ENCODE measurements around the gene PWWP2B.
A peak's percentile ranks its signal among the peaks of the same experiment; 100 is the strongest.

PWWP2B gene

DNA sequence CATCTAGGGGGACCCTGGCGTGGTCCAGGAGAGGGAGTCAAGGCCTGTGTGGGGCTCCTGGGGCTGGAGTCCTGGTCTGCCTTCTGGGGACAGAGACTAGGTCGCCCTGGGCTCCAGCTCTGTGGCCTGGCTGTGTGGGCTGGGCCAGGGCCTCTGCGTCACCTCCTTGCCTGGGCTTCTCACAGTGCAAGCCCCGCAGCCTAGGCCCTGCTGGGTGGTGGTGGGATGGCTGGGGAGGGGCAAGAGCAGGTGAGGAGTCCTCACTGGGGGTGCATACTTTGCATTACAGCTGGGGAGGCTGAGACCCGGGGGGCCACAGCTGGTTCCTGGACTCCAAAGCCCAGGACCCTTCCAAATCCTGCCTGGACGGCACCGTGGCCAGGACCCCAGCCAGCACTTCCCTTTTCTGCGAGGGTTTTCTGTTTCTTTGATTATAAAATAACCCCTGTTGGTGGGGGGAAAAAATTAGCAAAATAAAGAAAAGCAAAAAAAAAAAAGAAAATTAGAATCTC lies 23.5 kb downstream of the PWWP2B start:
- TF ChIP-seq, protein P1, sequence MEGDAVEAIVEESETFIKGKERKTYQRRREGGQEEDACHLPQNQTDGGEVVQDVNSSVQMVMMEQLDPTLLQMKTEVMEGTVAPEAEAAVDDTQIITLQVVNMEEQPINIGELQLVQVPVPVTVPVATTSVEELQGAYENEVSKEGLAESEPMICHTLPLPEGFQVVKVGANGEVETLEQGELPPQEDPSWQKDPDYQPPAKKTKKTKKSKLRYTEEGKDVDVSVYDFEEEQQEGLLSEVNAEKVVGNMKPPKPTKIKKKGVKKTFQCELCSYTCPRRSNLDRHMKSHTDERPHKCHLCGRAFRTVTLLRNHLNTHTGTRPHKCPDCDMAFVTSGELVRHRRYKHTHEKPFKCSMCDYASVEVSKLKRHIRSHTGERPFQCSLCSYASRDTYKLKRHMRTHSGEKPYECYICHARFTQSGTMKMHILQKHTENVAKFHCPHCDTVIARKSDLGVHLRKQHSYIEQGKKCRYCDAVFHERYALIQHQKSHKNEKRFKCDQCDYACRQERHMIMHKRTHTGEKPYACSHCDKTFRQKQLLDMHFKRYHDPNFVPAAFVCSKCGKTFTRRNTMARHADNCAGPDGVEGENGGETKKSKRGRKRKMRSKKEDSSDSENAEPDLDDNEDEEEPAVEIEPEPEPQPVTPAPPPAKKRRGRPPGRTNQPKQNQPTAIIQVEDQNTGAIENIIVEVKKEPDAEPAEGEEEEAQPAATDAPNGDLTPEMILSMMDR (conservative IDR thresholded peaks at IDR 0.05), result no peak
- TF ChIP-seq ZFX (IDR thresholded peaks at IDR 0.05), result no peak
- H3K27ac ChIP-seq, result peak overlapping the region; percentile 56

DNA sequence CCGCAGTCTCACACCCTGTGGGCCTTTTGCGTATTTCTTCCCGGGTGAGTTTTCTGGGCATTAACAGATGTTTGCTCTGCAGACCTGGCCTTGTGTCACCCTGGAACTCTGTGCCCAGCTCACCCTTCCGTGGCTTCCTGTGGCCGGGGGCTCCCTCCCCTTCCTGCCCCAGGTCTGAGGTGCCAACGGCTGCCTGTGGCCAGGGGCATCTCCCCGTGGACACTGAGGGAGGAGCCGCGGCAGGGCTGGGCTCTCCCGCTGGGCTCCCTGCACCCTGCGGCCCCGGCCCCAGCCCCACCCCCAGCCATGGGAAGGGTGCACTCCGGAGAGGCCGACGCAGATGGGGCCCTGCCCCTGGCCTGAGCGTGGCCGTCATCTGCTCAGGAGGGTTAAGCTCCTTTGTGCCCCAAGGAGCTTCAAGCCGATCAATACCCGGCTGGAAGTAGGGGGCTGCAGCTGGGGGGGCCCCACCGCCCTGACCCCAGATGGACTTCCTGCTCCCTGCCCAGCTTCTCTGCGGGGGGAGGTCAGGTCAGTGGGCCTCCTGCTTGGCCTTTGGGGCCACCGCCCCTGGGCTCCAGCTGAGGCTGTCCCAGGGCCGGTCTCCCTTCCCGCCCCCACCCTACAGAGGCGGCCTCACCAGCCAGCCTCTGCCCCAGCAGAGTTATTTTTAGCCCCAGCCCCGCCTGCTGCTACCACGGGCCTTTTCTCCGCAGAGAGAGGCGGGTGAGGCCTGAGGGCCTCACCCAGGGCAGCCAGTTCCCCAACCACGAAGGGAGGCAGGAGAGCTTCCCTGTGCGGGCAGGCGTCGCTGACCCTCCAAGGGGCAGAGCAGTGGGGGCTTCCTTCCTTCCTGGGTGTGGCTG lies 24.2 kb downstream of the PWWP2B start:
- TF ChIP-seq ZFX (IDR thresholded peaks at IDR 0.05), result no peak
- TF ChIP-seq, protein P1 (conservative IDR thresholded peaks at IDR 0.05), result no peak

DNA sequence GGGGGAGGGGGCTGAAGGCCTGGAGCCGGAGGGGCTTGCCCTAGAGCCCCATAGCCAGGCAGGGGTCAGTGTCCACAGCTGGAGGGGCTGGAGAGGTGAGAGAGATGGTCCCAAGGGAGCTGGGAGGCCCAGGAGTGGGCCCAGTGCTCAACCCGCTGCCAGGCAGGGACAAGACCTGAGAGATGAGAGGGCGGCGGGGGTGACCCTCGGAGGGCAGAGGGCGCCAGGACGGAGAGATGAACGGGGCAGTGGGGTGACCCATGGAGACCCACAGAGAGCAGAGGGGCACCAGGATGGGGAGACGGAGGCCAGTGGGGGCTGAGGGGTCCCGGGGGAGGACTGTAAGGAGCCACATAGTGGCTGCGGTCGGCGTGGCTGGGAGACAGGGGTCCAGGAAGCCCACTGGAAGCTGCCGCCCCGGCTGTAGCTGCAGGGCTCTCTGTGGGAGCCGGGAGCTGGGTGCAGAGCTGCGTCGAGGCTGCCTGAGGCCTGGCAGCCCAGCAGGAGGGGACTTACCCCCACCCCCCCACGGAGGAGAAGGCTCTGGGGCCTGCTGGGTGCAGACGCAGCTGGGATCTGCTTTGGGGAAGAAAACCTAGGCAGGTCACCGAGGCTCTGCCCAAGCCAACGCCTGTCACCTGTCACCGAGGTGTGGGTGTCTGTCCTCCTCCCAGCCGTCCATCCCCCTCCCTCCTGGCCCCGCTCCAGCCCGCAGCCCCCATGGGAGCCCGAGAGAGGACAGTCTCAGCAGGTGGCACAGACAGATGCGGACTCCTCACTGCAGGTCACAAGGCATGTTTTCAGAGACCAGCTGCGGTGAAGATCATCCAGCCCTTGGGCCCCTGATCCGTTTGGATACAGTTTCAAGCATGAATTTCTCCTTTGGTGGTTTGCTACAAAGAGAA lies 25.1 kb downstream of the PWWP2B start:
- TF ChIP-seq, protein P1 (conservative IDR thresholded peaks at IDR 0.05), result no peak
- no peak for TF ChIP-seq ZFX (IDR thresholded peaks at IDR 0.05)
- H3K27ac ChIP-seq, result peak overlapping the region; percentile 56

More for the DNA sequence above, 24.2 kb downstream of the PWWP2B start:
- H3K27ac ChIP-seq, result peak overlapping the region; percentile 56

DNA sequence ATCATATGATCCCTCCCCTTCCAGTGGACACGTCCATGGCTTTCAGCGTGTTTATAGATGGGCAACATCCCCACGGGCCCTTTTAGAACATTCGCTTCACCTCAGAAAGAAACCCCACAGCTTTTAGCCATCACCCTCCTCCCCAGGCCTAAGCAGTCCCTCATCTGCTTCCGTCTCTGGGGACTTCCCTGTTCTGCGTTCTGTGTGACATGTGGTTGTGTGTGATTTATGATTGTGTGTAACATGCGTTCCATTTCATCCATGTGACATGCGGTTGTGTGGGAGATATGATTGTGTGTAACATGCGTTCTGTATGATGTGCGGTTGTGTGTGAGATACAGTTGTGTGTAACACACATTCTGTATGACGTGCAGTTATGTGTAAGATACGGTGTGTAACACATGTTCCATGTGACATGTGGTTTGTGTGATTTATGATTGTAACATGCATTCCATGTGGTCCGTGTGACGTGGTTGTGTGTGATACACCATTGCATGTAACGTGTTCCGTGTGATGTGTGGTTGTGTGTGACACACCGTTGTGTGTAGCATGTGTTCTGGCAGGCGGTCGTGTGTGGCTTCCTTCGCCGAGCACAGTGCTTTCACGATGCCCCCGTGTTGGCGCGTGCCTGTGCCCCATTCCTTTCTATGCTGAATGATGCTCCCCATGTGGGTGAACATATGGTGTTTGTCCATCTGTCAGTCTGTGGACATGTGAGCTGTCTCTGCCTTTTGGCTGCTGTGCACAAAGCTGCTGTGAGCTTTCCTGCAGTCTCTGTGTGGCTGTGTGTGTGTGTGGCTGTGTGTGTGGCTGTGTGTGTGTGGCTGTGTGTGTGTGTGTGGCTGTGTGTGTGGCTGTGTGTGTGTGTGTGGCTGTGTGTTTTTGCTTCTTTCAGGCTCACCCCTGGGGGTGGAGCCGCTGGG lies 26.2 kb downstream of the PWWP2B start:
- no peak overlapping the region; the same call in 1 of the 2 replicates for H3K27ac ChIP-seq
- TF ChIP-seq, protein P1 (conservative IDR thresholded peaks at IDR 0.05), result no peak
- TF ChIP-seq ZFX (IDR thresholded peaks at IDR 0.05), result no peak

DNA sequence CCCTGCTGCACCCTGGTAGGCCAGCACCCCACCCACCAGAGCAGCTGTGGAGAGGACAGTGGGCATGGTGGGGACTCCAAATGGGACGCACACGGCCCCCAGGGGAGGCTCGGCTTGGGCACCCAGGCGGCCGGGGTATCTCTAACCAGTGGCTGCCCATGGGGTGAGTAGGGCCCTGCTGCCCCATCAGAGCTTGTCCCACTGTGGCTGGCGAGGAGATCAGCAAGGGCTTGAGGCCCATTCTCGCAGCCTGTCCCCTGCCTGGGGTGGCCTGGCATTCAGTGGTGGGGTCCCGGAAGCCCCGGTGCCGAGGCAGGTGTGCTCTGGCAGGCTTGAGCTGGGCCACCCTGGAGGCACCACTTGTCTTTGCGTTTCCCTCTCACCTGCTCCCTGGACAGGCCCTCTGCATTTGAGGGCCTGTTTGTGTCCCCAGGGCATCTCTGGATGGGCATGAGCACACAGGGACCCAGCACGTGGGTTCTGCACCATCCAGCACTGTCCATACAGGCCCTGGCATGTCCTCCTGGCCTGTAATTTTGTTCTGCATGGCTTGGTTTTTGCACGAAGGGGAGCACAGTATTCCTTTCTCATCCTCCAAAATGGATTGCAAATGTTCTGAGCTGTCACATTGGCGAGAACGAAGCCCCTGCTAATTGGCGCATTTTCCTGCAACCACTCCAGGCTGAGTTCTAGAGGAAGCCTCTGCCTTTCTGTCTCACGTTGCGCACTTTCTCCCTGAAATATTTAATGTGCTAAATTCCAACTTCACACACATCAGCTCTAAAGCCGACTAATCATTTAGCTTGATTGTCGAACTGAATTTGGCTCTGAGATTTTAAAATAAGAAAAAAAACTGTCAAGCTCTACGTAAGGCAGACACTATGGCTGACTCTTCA lies 27.2 kb downstream of the PWWP2B start:
- H3K27ac ChIP-seq, result no peak overlapping the region; the same call in 1 of the 2 replicates
- TF ChIP-seq, protein P1 (conservative IDR thresholded peaks at IDR 0.05), result no peak
- no peak for TF ChIP-seq ZFX (IDR thresholded peaks at IDR 0.05)
